ENCODE measurements around the gene COL5A3.

Gene COL5A3

GRCh38 chr19:9968820-9969687 is 41.2 kb downstream of the COL5A3 start:
- no peak for DNase-seq (ENCODE audit: low read depth)
- no peak for TF ChIP-seq CTCF (conservative IDR thresholded peaks at IDR 0.05; ENCODE audit: low read depth, low read length)
- no peak overlapping the region for H3K4me3 ChIP-seq (ENCODE audit: low read depth, low read length)

DNA sequence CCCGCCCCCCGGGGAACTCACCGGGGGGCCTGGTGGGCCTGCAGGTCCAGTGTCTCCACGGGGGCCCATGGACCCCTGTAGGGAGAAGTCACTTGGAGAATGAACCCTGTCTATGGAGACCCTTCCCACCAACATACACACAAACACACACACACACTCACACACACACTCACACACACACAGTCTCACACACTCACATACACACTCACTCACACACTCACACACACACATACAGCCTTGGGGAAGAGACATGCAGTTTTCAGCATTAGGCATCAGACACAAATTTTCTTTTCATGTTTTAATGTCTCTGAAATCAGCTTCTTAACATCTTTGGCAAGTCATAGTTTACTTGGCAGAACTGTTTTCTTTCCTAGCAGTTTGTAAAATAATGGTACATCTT is 43.0 kb downstream of the COL5A3 start:
- no peak for TF ChIP-seq CTCF (conservative IDR thresholded peaks at IDR 0.05; ENCODE audit: low read depth, low read length)
- H3K4me3 ChIP-seq (ENCODE audit: low read depth, low read length): no peak overlapping the region
- peak; percentile 34 for DNase-seq (ENCODE audit: low read depth)

GRCh38 chr19:9966448-9966847 is 43.9 kb downstream of the COL5A3 start:
- no peak for DNase-seq (ENCODE audit: low read depth)
- no peak for TF ChIP-seq CTCF (conservative IDR thresholded peaks at IDR 0.05; ENCODE audit: low read depth, low read length)
- no peak overlapping the region for H3K4me3 ChIP-seq (ENCODE audit: low read depth, low read length)

- TF ChIP-seq CTCF (conservative IDR thresholded peaks at IDR 0.05; ENCODE audit: low read depth, low read length): no peak
- no peak for DNase-seq (ENCODE audit: low read depth)
Observed at GRCh38 chr19:9966024-9966423, 44.3 kb downstream of the COL5A3 start.

GRCh38 chr19:9962623-9963290 is 47.5 kb downstream of the COL5A3 start:
- TF ChIP-seq CTCF (conservative IDR thresholded peaks at IDR 0.05; ENCODE audit: low read depth, low read length): no peak
- no peak for DNase-seq (ENCODE audit: low read depth)
- H3K4me3 ChIP-seq (ENCODE audit: low read depth, low read length): no peak overlapping the region

More at GRCh38 chr19:9966024-9966423, 44.3 kb downstream of the COL5A3 start:
- H3K4me3 ChIP-seq (ENCODE audit: low read depth, low read length): no peak overlapping the region

DNA sequence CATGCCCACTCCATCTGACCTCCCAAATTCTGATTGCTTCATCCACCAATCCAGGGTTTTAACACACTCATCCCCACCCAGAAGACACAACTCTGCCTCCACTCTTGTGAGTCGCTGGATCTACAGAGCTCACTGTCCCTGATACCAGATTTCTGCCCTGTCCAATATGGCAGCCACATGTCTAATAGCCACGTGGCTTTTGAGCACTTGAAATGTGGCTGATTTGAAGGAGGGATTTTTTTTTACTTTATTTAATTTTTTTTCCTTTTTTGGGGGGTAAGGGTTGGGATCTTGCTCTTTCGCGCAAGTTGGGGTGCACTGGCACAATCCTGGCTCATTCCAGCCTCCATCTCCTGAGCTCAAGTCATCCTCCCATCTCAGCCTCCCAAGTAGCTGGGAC is 49.2 kb downstream of the COL5A3 start:
- DNase-seq (ENCODE audit: low read depth): no peak
- TF ChIP-seq CTCF (conservative IDR thresholded peaks at IDR 0.05; ENCODE audit: low read depth, low read length): no peak

More for the DNA sequence above, 49.2 kb downstream of the COL5A3 start:
- no peak overlapping the region for H3K4me3 ChIP-seq (ENCODE audit: low read depth, low read length)
